Peyer's patch (tissue), 4 donors: ENCODE data around the gene TBC1D8B. TPM values are rescaled to one million over a fixed set of nuclear protein-coding genes. Genes with fewer than 3 reads are reported as not detected.
A peak's percentile ranks its signal among the peaks of the same experiment; 100 is the strongest.
"Not testable (repeated sequence)": the region's sequence is repeated elsewhere in the genome, so short reads cannot be mapped to it uniquely, and the experiment has no call there.

Experiments used
- DNase-seq, 3 donors: peaks; one replicate each; pipeline ENCODE4 v3.0.0-alpha.2; 2017 to 2019
- H3K27ac ChIP-seq, 4 donors: fragments of 200-600 bp; sonication (generic); one replicate each; pipeline ENCODE4 v1.5.1; 2016 to 2019
- H3K27me3 ChIP-seq, 2 donors: fragments of 200-600 bp; sonication (generic); one replicate each; pipeline ENCODE4 v1.5.1; 2019
- H3K36me3 ChIP-seq, 3 donors: fragments of 200-600 bp; sonication (generic); one replicate each; pipeline ENCODE4 v1.5.1; 2016 to 2019
- H3K4me1 ChIP-seq, 4 donors: fragments of 200-600 bp; sonication (generic); one replicate each; pipeline ENCODE4 v1.5.1; 2016 to 2019
- H3K4me3 ChIP-seq, 4 donors: fragments of 200-600 bp; sonication (generic); 1 replicate in 3 of 4; 2 replicates in 1 of 4; pipeline ENCODE4 v1.5.1; 2016 to 2019; ENCODE audit warnings: mild to moderate bottlenecking in 1 of 4
- H3K9me3 ChIP-seq, 4 donors: fragments of 200-600 bp; sonication (generic); one replicate each; pipeline ENCODE4 v1.5.1; 2016 to 2019; ENCODE audit warnings: mild to moderate bottlenecking in 1 of 4
- POLR2A ChIP-seq, 2 donors: fragments of 450-650 bp; IDR thresholded peaks; one replicate each; pipeline ENCODE4 v1.5.1; 2017; ENCODE audit warnings: antibody characterized with exemption in 2 of 2, mild to moderate bottlenecking in 2 of 2, moderate library complexity in 2 of 2
- total RNA-seq, 4 donors: library from RNA; depleted of rRNA; stranded (reverse); fragments of >200 nt; gene quantifications; one replicate each; pipeline ENCODE4 v1.1.0, GENCODE V29; 2016
- TF ChIP-seq, protein P1 (sequence below), 6 experiments: fragments of 450-650 bp in 4 of 6; fragments of 200-600 bp in 2 of 6; sonication (generic) in 1 of 6; IDR thresholded peaks; one replicate each; pipeline ENCODE4 v1.5.1; 2017 to 2019; ENCODE audit warnings: antibody characterized with exemption in 6 of 6, mild to moderate bottlenecking in 3 of 6, moderate library complexity in 1 of 6

TBC1D8B gene
- total RNA-seq, 4 donors from 2014 or later, result 12.4 to 15.6 (median 14.2) TPM

DNA sequence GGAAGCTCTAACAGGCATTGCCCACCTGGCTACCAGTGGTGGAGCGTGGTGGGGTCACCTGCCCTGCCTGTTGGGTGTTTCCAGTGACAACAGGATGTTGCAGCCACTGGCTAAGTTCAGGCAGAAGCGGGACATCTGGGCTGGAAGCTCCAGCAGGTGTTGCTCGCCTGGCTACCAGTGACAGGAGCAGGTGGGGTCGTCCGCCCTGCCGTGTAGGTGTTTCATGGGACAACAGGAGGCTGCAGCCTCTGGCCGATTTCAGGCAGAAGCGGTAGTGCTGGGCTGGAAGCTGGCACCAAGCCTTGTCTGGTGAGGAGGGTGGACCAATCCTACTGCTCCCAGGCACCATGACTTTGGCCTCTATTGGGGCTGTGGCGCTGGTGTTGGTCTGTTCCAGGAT lies 61.2 kb downstream of the TBC1D8B start:
- Histone ChIP-seq H3K36me3 (no peaks in the 10 kb centered on the region), H3K4me1 (no peaks in the 10 kb centered on the region), H3K27ac (no peak overlapping the region), H3K9me3 (no peaks in the 10 kb centered on the region), H3K4me3 (no peak overlapping the region), H3K27me3 (no peaks in the 10 kb centered on the region)
- DNase-seq, result no peak
- no peak for TF ChIP-seq POLR2A (IDR thresholded peaks at IDR 0.05)
- TF ChIP-seq, protein P1, sequence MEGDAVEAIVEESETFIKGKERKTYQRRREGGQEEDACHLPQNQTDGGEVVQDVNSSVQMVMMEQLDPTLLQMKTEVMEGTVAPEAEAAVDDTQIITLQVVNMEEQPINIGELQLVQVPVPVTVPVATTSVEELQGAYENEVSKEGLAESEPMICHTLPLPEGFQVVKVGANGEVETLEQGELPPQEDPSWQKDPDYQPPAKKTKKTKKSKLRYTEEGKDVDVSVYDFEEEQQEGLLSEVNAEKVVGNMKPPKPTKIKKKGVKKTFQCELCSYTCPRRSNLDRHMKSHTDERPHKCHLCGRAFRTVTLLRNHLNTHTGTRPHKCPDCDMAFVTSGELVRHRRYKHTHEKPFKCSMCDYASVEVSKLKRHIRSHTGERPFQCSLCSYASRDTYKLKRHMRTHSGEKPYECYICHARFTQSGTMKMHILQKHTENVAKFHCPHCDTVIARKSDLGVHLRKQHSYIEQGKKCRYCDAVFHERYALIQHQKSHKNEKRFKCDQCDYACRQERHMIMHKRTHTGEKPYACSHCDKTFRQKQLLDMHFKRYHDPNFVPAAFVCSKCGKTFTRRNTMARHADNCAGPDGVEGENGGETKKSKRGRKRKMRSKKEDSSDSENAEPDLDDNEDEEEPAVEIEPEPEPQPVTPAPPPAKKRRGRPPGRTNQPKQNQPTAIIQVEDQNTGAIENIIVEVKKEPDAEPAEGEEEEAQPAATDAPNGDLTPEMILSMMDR (IDR thresholded peaks at IDR 0.05), result no peak

DNA sequence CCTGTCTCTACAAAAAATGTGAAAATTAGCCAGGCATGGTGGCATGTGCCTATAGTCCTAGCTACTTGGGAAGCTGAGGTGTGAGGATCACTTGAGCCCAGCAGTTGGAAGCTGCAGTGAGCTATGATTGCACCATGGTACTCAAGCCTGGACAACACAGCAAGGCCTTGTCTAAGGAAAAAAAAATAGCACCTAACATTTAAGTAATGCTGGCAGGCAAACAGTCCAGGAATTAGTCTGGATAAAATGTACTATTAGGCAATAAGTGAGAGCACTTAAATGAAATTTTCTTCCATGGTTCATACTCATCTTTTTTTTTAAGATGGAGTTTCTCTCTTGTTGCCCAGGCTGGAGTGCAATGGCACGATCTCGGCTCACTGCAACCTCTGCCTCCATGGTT lies 70.3 kb downstream of the TBC1D8B start:
- DNase-seq, H3K4me1 ChIP-seq, H3K4me3 ChIP-seq, H3K27ac ChIP-seq, H3K9me3 ChIP-seq, H3K27me3 ChIP-seq, H3K36me3 ChIP-seq: not testable (repeated sequence)

DNA sequence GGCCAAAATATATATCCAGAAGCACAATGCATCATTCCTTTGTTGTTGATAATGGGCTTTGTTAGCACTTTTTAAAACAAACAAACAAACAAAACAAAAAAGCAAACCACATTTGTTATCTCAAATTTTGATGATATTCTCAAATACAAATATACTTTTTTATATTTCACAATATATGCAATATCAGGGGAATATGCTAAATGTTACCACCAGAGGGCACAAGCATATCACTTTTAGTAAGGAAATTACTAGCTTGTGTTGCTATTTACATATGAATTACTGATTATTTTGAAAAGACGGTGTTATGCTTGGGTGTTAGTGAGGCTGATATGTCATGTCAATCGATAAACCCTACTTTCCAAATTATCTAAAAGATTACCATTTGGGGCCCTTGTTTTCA lies 71.6 kb downstream of the TBC1D8B start:
- no peaks in the 10 kb centered on the region for H3K4me1 ChIP-seq
- no peak overlapping the region for H3K4me3 ChIP-seq
- no peak for TF ChIP-seq POLR2A (IDR thresholded peaks at IDR 0.05)
- TF ChIP-seq, protein P1 (IDR thresholded peaks at IDR 0.05), result peak; percentile 42 to 72 (median 61)
- DNase-seq, result no peak
- no peaks in the 10 kb centered on the region for H3K9me3 ChIP-seq
- no peak overlapping the region for H3K27ac ChIP-seq
- no peaks in the 10 kb centered on the region for H3K36me3 ChIP-seq
- H3K27me3 ChIP-seq, result no peaks in the 10 kb centered on the region

DNA sequence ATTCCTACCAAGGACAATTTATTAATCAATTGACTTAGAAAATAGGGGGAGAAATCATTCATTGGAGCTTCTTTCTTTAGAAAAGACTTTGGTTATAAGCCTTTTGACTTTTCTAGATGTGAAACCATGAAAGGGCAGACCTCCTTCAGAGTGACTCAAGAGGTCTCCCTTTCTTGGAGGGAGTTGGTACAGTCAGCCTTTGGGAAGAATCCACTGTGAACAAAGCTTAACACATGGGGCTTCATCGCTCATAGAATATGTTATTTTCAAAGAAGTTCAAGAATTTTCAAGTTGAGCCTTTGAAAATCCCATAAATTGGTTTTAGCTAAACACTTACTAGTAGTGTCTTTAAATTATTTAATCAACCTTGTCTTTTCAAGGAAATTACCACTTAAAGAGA lies 72.7 kb downstream of the TBC1D8B start:
- TF ChIP-seq POLR2A (IDR thresholded peaks at IDR 0.05), result no peak
- TF ChIP-seq, protein P1 (IDR thresholded peaks at IDR 0.05), result no peak

DNA sequence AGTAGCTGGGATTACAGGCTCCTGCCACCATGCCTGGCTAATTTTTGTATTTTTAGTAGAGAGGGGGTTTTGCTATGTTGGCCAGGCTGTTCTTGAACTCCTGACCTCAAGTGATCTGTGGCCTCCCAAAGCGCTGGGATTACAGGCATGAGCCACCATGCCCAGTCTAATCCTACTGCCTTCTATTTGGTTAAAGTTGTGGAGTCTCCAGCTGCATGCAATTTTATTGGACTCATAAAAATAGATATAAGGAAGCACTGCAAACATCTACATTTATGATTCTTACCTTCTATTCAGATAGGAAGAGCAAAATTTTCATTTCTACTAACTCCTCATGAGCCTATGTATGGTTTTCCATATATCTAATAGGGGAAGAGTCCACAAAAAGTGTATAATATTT lies 87.0 kb downstream of the TBC1D8B start:
- no peaks in the 10 kb centered on the region for H3K36me3 ChIP-seq
- peaks cover 0 to under 1% (median 0%) of the 10 kb centered on the region in 4 donors for H3K4me1 ChIP-seq
- TF ChIP-seq POLR2A (IDR thresholded peaks at IDR 0.05), result no peak
- TF ChIP-seq, protein P1 (IDR thresholded peaks at IDR 0.05), result no peak
- no peak for DNase-seq
- H3K27ac ChIP-seq, result no peak overlapping the region
- no peaks in the 10 kb centered on the region for H3K9me3 ChIP-seq
- no peaks in the 10 kb centered on the region for H3K27me3 ChIP-seq
- no peak overlapping the region for H3K4me3 ChIP-seq

More for the DNA sequence above, 72.7 kb downstream of the TBC1D8B start:
- Histone ChIP-seq H3K4me3 (no peak overlapping the region), H3K4me1 (no peaks in the 10 kb centered on the region), H3K27ac (no peak overlapping the region), H3K36me3 (no peaks in the 10 kb centered on the region), H3K9me3 (no peaks in the 10 kb centered on the region), H3K27me3 (no peaks in the 10 kb centered on the region)
- no peak for DNase-seq

DNA sequence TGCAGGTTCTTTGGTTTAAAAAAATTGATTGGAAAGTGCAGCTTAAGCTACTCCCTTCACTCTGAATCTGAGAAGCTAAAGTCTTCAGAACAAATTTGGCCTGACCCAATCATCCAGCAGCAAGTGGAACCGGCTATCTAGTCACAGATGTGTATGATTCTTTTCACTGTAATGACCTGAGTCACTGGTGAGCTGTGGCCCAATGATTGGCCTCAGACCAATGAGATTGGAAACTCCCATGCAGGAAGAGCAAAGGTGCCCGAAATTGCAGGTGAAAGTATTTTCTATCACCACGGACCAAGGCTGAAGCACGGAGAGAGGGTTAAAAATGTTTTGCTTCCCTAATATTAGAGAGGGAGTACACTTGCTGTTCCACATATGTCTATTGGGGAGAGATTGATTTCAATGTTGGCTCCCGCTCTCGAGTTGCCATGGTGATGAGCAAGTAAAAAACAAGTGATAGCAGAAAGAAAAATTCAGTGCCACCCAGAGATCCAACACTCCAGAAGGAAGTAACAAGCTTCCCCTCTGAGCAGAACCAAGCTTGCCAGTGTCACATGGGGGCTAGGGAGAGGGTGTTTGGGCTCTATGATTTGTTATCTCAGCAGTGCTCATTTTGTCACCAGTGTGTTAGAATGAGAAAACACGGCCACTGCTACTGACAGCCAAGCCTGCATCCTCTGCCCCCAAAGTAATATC lies 89.4 kb downstream of the TBC1D8B start:
- peaks cover 0 to 7% (median 0%) of the 10 kb centered on the region in 4 donors for H3K4me1 ChIP-seq
- H3K27ac ChIP-seq, result no peak overlapping the region
- H3K36me3 ChIP-seq, result no peaks in the 10 kb centered on the region
- H3K4me3 ChIP-seq, result no peak overlapping the region
- no peaks in the 10 kb centered on the region for H3K9me3 ChIP-seq
- peak in 1 of 3 donors; percentile 52 for DNase-seq
- TF ChIP-seq, protein P1 (IDR thresholded peaks at IDR 0.05), result no peak
- no peak for TF ChIP-seq POLR2A (IDR thresholded peaks at IDR 0.05)
- no peaks in the 10 kb centered on the region for H3K27me3 ChIP-seq
